SW 1271 (cell line): ENCODE data around the gene CD40.
"Not testable (repeated sequence)": the region's sequence is repeated elsewhere in the genome, so short reads cannot be mapped to it uniquely, and the experiment has no call there.

Source experiments
- DNase-seq, 2 experiments: peaks; one replicate each; lab custom pipeline; 2025; lab: John Stamatoyannopoulos, UW

CD40 gene

GRCh38 chr20:46117704-46118467 is at the start of gene CD40:
Gene CD40 (plus strand): TSS chr20:46118314. CDS start chr20:46118344, 30 bp downstream.
- DNase-seq = peak; percentile 68 to 88

- DNase-seq = no peak
These were observed 47.8 kb upstream of the CD40 start for GRCh38 chr20:46070215-46070900.

GRCh38 chr20:46071573-46071972 is 46.5 kb upstream of the CD40 start:
- no peak for DNase-seq

GRCh38 chr20:46073024-46073423 is 45.1 kb upstream of the CD40 start:
- DNase-seq = no peak

- no peak for DNase-seq
These were observed 44.7 kb upstream of the CD40 start for GRCh38 chr20:46073443-46073842.

GRCh38 chr20:46074006-46074405 is 44.1 kb upstream of the CD40 start:
- DNase-seq = no peak

GRCh38 chr20:46076806-46077205 is 41.3 kb upstream of the CD40 start:
- DNase-seq = no peak

- no peak for DNase-seq
These were observed 40.3 kb upstream of the CD40 start for GRCh38 chr20:46077642-46078305.

GRCh38 chr20:46078954-46079353 is 39.2 kb upstream of the CD40 start:
- DNase-seq = no peak

GRCh38 chr20:46081074-46081473 is 37.0 kb upstream of the CD40 start:
- DNase-seq = no peak

- no peak for DNase-seq
These were observed 35.0 kb upstream of the CD40 start for GRCh38 chr20:46083101-46083500.

- DNase-seq = no peak
These were observed 34.5 kb upstream of the CD40 start for GRCh38 chr20:46083531-46084061.

GRCh38 chr20:46084805-46085178 is 33.3 kb upstream of the CD40 start:
- DNase-seq = no peak

- DNase-seq = no peak
These were observed 32.8 kb upstream of the CD40 start for GRCh38 chr20:46085179-46085851.

GRCh38 chr20:46087161-46087560 is 31.0 kb upstream of the CD40 start:
- DNase-seq = no peak

- peak in 1 of 2 experiments; percentile 13 for DNase-seq
These were observed 29.5 kb upstream of the CD40 start for GRCh38 chr20:46088409-46089166.

GRCh38 chr20:46089167-46089416 is 29.0 kb upstream of the CD40 start:
- no peak for DNase-seq

GRCh38 chr20:46089417-46090388 is 28.4 kb upstream of the CD40 start, which contains the start of gene NCOA5:
Gene NCOA5 (minus strand): TSS chr20:46089962. CDS start chr20:46079424, 10,538 bp downstream.
- peak; percentile 76 to 92 for DNase-seq

GRCh38 chr20:46091622-46092535 is 26.2 kb upstream of the CD40 start:
- DNase-seq = not testable (repeated sequence)
